ENCODE results near the gene WLS.
"Not testable (repeated sequence)": the region's sequence is repeated elsewhere in the genome, so short reads cannot be mapped to it uniquely, and the experiment has no call there.

WLS gene

DNA sequence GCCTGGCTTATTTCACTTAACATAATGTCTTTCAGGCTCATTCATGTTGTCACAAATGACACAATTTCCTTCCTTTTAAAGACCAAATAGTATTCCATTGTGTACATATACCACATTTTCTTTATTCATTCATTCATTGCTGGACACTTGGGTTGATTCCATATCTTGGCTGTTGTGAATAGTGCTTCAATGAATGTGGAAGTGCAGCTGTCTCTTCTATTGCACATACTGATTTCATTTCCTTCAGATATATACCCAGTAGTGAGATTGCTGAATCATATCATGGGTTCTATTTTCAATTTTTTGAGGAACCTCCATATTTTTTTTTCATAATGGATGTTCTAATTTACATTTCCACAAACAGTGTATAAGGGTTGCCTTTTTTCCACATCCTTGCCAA is 38.6 kb upstream of the WLS start:
- TF ChIP-seq ZFX (IDR thresholded peaks at IDR 0.05) = no peak
- TF ChIP-seq, protein P1, sequence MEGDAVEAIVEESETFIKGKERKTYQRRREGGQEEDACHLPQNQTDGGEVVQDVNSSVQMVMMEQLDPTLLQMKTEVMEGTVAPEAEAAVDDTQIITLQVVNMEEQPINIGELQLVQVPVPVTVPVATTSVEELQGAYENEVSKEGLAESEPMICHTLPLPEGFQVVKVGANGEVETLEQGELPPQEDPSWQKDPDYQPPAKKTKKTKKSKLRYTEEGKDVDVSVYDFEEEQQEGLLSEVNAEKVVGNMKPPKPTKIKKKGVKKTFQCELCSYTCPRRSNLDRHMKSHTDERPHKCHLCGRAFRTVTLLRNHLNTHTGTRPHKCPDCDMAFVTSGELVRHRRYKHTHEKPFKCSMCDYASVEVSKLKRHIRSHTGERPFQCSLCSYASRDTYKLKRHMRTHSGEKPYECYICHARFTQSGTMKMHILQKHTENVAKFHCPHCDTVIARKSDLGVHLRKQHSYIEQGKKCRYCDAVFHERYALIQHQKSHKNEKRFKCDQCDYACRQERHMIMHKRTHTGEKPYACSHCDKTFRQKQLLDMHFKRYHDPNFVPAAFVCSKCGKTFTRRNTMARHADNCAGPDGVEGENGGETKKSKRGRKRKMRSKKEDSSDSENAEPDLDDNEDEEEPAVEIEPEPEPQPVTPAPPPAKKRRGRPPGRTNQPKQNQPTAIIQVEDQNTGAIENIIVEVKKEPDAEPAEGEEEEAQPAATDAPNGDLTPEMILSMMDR (conservative IDR thresholded peaks at IDR 0.05) = no peak
- H3K27ac ChIP-seq = no peak overlapping the region

DNA sequence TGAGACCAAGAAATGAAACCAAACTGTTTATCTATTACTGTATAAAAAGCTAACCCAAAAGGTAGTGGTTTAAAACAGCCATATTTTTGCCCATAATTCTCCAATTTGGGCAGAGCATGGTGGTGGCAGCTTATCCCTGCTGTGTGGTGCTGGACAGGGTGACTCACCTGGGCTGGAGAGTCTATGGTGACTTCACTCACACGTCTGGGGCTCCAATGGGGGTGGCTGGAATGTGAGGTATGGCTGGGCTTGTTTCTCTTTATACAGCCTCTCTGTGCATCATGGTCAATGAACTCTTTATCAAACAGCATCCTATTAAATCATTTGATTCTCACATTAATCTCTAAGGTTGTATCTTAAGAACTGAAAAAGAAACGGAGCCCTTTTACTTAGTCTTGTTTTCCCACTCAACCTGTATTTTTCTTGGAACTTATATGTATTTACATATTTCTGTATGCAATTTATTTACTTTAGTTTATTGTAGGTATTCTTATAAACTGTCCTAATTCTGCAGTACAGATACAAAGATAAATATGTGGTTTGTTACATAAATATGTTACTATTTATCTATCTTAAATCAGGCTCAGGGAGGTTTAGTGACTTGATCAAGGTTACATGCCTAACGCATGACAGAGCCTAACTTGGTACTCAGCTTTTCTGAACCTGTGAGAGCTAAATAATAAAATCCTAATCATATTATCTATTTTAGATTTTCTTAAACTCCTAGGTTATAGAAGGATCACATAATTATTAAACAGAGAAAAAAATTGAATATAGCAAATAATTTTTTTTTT is 37.5 kb upstream of the WLS start:
- no peak overlapping the region for H3K27ac ChIP-seq
- TF ChIP-seq, protein P1 (conservative IDR thresholded peaks at IDR 0.05) = no peak
- no peak for TF ChIP-seq ZFX (IDR thresholded peaks at IDR 0.05)

DNA sequence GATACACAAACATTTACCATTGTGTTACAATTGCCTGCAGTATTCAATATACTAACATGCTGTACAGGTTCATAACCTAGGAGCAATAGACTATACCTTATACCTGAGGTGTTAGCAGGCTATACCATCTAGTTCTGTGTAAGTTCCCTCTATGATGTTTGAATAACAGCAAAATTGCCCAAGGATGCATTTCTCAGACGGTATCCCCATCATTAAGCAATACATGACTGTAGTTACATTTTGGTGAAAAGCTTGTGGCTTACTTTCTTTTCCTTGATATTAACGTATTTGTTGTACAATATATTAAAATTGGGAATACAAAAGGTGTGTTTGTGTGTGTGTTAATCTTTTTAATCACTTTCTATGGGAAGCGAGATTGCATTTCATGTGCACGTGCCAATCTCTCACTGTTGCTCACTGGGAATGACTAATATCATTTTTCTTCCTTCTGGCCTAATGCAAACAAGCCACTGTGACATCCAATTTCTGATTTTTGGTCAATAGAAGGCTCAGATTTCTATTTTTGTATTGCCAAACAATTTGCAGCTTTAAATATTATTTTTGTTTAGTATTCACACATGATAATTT is 36.7 kb upstream of the WLS start:
- TF ChIP-seq ZFX (IDR thresholded peaks at IDR 0.05) = no peak
- TF ChIP-seq, protein P1 (conservative IDR thresholded peaks at IDR 0.05) = no peak
- H3K27ac ChIP-seq = no peak overlapping the region

DNA sequence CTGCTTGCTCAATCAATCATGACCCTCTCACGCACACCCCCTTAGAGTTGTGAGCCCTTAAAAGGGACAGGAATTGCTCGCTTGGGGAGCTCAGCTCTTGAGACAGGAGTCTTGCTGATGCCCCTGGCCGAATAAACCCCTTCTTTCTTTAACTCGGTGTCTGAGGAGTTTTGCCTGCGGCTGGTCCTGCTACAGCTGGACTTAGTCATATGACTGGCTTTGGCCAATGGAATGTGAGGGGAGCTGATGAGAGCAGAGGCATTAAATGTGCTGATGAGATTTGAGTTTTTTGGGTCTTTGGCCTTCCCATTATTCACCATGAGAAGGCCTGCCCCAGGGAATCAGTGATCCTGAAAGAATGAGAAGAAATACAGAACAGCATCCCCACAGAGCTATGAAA is 24.5 kb upstream of the WLS start:
- not testable (repeated sequence) for H3K27ac ChIP-seq

DNA sequence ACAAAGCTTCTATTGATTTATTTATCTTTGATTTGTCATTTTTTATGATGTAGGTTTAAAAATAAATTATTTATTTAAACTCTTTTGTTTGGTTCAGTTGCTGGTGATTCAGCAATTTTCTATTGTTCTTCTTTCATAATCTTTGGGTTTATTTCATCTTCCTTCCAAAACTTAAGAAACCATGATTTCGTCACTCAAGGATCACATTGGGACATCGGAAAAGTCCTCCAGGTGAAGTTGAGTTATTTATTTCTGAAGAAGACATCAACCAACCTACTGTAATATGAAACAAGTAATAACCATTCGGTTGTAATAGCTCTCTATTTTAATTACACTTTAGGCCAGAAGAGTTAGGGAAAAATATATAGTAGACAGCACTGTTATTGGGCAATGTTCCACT is 23.0 kb upstream of the WLS start:
- TF ChIP-seq, protein P1 (conservative IDR thresholded peaks at IDR 0.05) = no peak
- no peak for TF ChIP-seq ZFX (IDR thresholded peaks at IDR 0.05)
- no peak overlapping the region for H3K27ac ChIP-seq

DNA sequence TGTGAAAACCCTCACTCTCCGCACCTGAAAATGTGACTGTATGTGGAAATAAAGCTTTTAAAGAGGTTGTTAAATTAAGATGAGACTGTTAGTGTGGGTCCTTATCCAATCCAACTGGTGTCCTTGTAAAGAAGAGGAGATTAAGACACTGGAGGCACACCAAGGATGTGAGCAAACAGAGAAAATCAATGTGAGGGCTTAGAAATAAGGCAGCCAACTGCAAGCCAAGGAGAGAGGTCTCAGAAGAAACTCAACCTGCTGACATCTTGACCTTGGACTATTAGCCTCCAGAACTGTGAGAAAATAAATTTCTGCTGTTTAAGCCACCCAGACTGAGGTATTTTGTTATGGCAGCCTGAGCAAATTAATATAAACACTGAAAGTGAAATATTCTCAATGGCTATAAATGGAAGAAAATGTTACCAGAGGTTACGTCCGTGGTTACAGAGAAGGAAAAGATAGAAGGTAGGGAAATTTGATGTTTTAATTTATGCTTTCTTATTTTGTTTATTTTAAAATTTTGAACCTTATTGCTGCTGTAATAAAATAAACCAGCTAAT is 22.4 kb upstream of the WLS start:
- no peak for TF ChIP-seq ZFX (IDR thresholded peaks at IDR 0.05)
- TF ChIP-seq, protein P1 (conservative IDR thresholded peaks at IDR 0.05) = no peak
- no peak overlapping the region for H3K27ac ChIP-seq

DNA sequence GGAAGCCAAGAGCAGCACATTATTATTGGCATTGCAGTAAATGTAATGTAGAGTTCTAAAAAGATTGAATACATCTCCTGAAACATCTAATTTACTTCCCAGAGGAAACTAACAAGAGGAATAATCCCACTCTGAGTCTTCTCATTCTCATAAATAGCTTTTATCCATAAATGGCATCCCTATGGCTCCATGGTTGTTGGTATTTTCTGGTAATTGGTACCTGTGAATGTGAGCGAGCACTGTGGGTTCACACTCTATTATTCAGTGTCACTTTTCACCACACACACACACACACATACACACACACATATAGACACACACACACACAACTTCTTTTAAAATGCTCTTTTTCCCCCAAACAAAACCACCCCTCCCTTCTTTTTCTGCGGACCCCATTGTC is 4.7 kb upstream of the WLS start:
- no peak overlapping the region for H3K27ac ChIP-seq
- TF ChIP-seq ZFX (IDR thresholded peaks at IDR 0.05) = no peak
- TF ChIP-seq, protein P1 (conservative IDR thresholded peaks at IDR 0.05) = no peak
